ENCODE data around the gene E2F4. TPM values are rescaled to one million over a fixed set of nuclear protein-coding genes. Genes with fewer than 3 reads are reported as not detected.

The E2F4 gene
- total RNA-seq, 1 experiment from 2014 or later: 74.5 TPM

DNA sequence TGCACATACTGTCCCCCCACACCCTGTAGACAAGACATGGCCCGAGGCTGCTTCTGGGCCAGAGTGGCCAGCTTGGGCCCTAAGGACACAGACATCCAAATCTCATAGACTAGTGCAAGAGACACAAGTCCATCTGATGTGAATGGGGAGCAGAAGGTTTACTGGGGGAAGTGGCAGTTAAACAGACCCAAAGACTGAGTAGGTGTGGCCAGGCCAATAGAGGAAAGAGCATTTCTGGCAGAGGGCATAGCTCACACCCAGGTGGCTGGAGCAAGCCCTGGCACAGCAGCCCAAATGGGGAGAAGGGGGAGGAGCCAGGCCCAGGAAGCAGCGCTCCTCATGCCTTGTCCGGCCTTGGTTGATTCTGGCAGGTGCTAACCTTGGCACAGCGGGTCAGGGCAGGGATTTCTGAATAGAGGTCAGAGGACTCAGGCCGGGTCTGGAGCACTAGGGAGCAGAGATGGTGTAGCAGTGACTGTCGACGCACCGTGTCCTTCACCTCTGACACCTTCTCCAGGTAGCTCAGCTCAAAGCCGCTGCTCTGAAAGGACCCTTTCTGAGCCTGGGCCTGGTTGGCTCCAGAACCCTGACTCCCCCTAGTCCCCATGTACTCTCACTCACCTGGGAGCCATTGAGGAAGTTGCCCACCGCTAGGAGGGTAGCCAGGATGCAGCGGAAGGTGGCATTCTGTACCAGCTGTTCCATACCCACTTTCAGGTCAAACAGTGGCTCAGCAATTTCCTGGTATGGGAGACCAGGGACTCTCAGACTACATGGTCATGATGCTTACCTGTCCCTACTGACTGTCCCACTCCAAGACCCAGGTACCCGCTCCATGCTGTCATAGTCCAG, 39.1 kb downstream of the E2F4 start:
- DNase-seq (ENCODE audit: low read depth, low spot score) (no peak), ATAC-seq (no peak)
- POLR2A ChIA-PET: interaction anchor here (0.6 kb wide), 1 partner anchor 9 kb away, joined by 3 read pairs; no protein-coding TSS in a partner anchor
- Histone ChIP-seq H3K4me3 (ENCODE audit: low read depth in 2 of 2, low read length in 2 of 2) (no peak overlapping the region), H3K36me3 (ENCODE audit: control insufficient read depth, insufficient read depth, low read length) (peaks cover 5% of the 10 kb centered on the region; the same call in 1 of the 2 replicates), H3K27ac (ENCODE audit: low read length) (no peak overlapping the region), H3K9me3 (ENCODE audit: control insufficient read depth, insufficient read depth, low read depth, low read length) (no peaks in the 10 kb centered on the region), H3K27me3 (ENCODE audit: control insufficient read depth, insufficient read depth, low read length) (no peaks in the 10 kb centered on the region), H3K4me1 (ENCODE audit: control insufficient read depth, insufficient read depth, low read length) (peaks cover 4% of the 10 kb centered on the region; the same call in 1 of the 2 replicates)
- intact Hi-C loops (cut with micrococcal nuclease; ENCODE audit: unreplicated experiment): no loop called here
- in situ Hi-C loops (cut with HindIII; ENCODE audit: low pct_unique_long_range_greater_than_20kb, low sequenced_read_pairs): no loop called here
- BruUV-seq (replicated peaks): no TSS peak
- 0 out of 2 replicates have a peak, but pooled peaks have one; percentile 34 for TF ChIP-seq POLR2AphosphoS5 (IDR thresholded peaks at IDR 0.05; ENCODE audit: low read depth, low read length)
- TF ChIP-seq, protein P1, sequence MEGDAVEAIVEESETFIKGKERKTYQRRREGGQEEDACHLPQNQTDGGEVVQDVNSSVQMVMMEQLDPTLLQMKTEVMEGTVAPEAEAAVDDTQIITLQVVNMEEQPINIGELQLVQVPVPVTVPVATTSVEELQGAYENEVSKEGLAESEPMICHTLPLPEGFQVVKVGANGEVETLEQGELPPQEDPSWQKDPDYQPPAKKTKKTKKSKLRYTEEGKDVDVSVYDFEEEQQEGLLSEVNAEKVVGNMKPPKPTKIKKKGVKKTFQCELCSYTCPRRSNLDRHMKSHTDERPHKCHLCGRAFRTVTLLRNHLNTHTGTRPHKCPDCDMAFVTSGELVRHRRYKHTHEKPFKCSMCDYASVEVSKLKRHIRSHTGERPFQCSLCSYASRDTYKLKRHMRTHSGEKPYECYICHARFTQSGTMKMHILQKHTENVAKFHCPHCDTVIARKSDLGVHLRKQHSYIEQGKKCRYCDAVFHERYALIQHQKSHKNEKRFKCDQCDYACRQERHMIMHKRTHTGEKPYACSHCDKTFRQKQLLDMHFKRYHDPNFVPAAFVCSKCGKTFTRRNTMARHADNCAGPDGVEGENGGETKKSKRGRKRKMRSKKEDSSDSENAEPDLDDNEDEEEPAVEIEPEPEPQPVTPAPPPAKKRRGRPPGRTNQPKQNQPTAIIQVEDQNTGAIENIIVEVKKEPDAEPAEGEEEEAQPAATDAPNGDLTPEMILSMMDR (IDR thresholded peaks at IDR 0.05): no peak
- CTCF ChIA-PET: no interaction called here

DNA sequence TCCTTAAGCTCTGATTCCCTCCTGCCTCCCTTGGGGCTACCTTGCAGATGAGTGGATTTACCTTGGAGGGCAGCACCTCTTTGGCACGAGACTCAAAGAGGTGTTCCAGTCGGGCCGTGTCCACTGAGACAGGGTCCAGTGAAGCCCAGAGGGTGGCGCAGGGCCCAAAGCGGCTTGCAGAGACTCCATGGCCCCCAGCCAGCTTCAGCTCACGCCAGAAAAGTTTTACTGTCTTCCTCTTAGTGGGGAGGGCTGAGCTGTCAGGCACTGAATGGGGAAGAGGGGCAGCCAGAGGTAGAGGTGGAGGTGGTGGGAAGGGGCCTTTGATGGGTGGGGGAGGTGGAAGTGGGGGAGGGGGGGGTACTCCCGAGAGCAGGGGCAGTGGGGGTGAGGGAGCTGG, 41.6 kb downstream of the E2F4 start:
- no TSS peak for BruUV-seq (replicated peaks)
- Histone ChIP-seq H3K27me3 (ENCODE audit: control insufficient read depth, insufficient read depth, low read length) (no peaks in the 10 kb centered on the region), H3K4me3 (ENCODE audit: low read depth in 2 of 2, low read length in 2 of 2) (no peak overlapping the region), H3K27ac (ENCODE audit: low read length) (no peak overlapping the region), H3K36me3 (ENCODE audit: control insufficient read depth, insufficient read depth, low read length) (no peaks in the 10 kb centered on the region), H3K4me1 (ENCODE audit: control insufficient read depth, insufficient read depth, low read length) (no peaks in the 10 kb centered on the region), H3K9me3 (ENCODE audit: control insufficient read depth, insufficient read depth, low read depth, low read length) (no peaks in the 10 kb centered on the region)
- in situ Hi-C loops (cut with HindIII; ENCODE audit: low pct_unique_long_range_greater_than_20kb, low sequenced_read_pairs): no loop called here
- DNase-seq (ENCODE audit: low read depth, low spot score) (no peak), ATAC-seq (no peak)
- TF ChIP-seq, protein P2, sequence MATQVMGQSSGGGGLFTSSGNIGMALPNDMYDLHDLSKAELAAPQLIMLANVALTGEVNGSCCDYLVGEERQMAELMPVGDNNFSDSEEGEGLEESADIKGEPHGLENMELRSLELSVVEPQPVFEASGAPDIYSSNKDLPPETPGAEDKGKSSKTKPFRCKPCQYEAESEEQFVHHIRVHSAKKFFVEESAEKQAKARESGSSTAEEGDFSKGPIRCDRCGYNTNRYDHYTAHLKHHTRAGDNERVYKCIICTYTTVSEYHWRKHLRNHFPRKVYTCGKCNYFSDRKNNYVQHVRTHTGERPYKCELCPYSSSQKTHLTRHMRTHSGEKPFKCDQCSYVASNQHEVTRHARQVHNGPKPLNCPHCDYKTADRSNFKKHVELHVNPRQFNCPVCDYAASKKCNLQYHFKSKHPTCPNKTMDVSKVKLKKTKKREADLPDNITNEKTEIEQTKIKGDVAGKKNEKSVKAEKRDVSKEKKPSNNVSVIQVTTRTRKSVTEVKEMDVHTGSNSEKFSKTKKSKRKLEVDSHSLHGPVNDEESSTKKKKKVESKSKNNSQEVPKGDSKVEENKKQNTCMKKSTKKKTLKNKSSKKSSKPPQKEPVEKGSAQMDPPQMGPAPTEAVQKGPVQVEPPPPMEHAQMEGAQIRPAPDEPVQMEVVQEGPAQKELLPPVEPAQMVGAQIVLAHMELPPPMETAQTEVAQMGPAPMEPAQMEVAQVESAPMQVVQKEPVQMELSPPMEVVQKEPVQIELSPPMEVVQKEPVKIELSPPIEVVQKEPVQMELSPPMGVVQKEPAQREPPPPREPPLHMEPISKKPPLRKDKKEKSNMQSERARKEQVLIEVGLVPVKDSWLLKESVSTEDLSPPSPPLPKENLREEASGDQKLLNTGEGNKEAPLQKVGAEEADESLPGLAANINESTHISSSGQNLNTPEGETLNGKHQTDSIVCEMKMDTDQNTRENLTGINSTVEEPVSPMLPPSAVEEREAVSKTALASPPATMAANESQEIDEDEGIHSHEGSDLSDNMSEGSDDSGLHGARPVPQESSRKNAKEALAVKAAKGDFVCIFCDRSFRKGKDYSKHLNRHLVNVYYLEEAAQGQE (IDR thresholded peaks at IDR 0.05; ENCODE audit: insufficient read depth in 1 of 2, low read depth in 2 of 2, low read length in 1 of 2): no peak
- TF ChIP-seq SIN3A (IDR thresholded peaks at IDR 0.05; ENCODE audit: borderline replicate concordance, insufficient read depth, low read depth, low read length): no peak
- TF ChIP-seq TCF7L2 (IDR thresholded peaks at IDR 0.05; ENCODE audit: low read depth, low read length): no peak
- TF ChIP-seq, protein P1 (IDR thresholded peaks at IDR 0.05): no peak
- no peak for TF ChIP-seq POLR2AphosphoS5 (IDR thresholded peaks at IDR 0.05; ENCODE audit: low read depth, low read length)
- POLR2A ChIA-PET: interaction anchor here (0.6 kb wide), 1 partner anchor 706 kb away, joined by 3 read pairs; no protein-coding TSS in a partner anchor
- intact Hi-C loops (cut with micrococcal nuclease; ENCODE audit: unreplicated experiment): no loop called here
- CTCF ChIA-PET: interaction anchor here (0.9 kb wide), 1 partner anchor 179 kb away, joined by 3 read pairs; no protein-coding TSS in a partner anchor

Measured in Panc1 (cell line).